H1 (cell line): Measurements from ENCODE around the gene CDK5RAP2. TPM values are rescaled to one million over a fixed set of nuclear protein-coding genes. Genes with fewer than 3 reads are reported as not detected.

Experiments
- CTCF ChIA-PET: fragments of 300-600 bp; sonication (Branson Sonifier 250); formaldehyde crosslinking; loops from one replicate; lab custom pipeline; 2021; ENCODE audit not compliant: partially characterized antibody; lab: Charles Lee
- POLR2A ChIA-PET: fragments of 300-600 bp; sonication (Branson Sonifier 250); formaldehyde crosslinking; loops from one replicate; lab custom pipeline; 2021; ENCODE audit warnings: inconsistent platforms; ENCODE audit not compliant: partially characterized antibody; lab: Charles Lee
- DNase-seq, 2 experiments: peaks; one replicate each; pipeline versions ENCODE4 v3.0.0 to v3.0.0-alpha.2; 2010 to 2022; ENCODE audit warnings: low spot score in 2 of 2, low read depth in 1 of 2, mixed read lengths in 1 of 2
- FAIRE-seq: peaks from 2 replicates; lab custom pipeline; 2011; peaks lifted over from hg19 to GRCh38; lab: Jason Lieb, UNC
- H2AFZ ChIP-seq: 2 replicates; pipeline ENCODE4 v1.8.1; 2012; ENCODE audit warnings: low read length, inconsistent platforms
- H2AK5ac ChIP-seq: 2 replicates; pipeline ENCODE4 v1.6.1; 2013; ENCODE audit warnings: low read depth, low read length
- H2BK120ac ChIP-seq: replicated peaks from 2 replicates; pipeline ENCODE3; 2013; ENCODE audit warnings: low read depth, low read length, inconsistent platforms
- H2BK12ac ChIP-seq: 2 replicates; pipeline ENCODE4 v1.6.1; 2013; ENCODE audit warnings: low read depth, low read length
- H2BK15ac ChIP-seq: 2 replicates; pipeline ENCODE4 v1.6.1; 2013; ENCODE audit warnings: low read length
- H2BK20ac ChIP-seq: 2 replicates; pipeline ENCODE4 v1.6.1; 2013; ENCODE audit warnings: low read length
- H2BK5ac ChIP-seq: 2 replicates; pipeline ENCODE4 v1.6.1; 2013; ENCODE audit warnings: low read depth, low read length
- H3K14ac ChIP-seq: 2 replicates; pipeline ENCODE4 v1.6.1; 2013; ENCODE audit warnings: inconsistent platforms; ENCODE audit not compliant: insufficient read length
- H3K18ac ChIP-seq: 2 replicates; pipeline ENCODE4 v1.6.1; 2013; ENCODE audit warnings: low read length; ENCODE audit errors: extremely low read depth
- H3K23ac ChIP-seq: 2 replicates; pipeline ENCODE4 v1.6.1; 2013; ENCODE audit warnings: inconsistent platforms; ENCODE audit not compliant: insufficient read length
- H3K23me2 ChIP-seq: 2 replicates; pipeline ENCODE4 v1.6.1; 2013; ENCODE audit warnings: low read depth, low read length
- H3K27ac ChIP-seq: 2 replicates; pipeline ENCODE4 v1.6.1; 2011; ENCODE audit warnings: low read depth, low read length, inconsistent platforms
- H3K27me3 ChIP-seq, 4 experiments: replicated peaks in 1 of 4; 1 replicate in 1 of 4; 2 replicates in 3 of 4; pipeline versions ENCODE4 v1.6.1 to v1.8.1; 2011 to 2013; ENCODE audit warnings: low read length in 3 of 4, mild to moderate bottlenecking in 3 of 4, inconsistent platforms in 2 of 4, mixed read lengths in 2 of 4, moderate library complexity in 1 of 4; ENCODE audit not compliant: control insufficient read depth in 3 of 4, insufficient read depth in 3 of 4; ENCODE audit errors: extremely low read depth in 1 of 4
- H3K36me3 ChIP-seq, 4 experiments: 2 replicates each; pipeline versions ENCODE4 v1.6.1 to v1.8.1; 2011 to 2013; ENCODE audit warnings: mild to moderate bottlenecking in 4 of 4, low read length in 3 of 4, moderate library complexity in 2 of 4, control low read depth in 1 of 4, inconsistent platforms in 1 of 4; ENCODE audit not compliant: insufficient read depth in 4 of 4, control insufficient read depth in 2 of 4
- H3K4ac ChIP-seq: replicated peaks from 2 replicates; pipeline ENCODE3; 2013; ENCODE audit warnings: low read length, low read depth, mixed read lengths, inconsistent platforms; ENCODE audit not compliant: insufficient read length
- H3K4me1 ChIP-seq, 4 experiments: replicated peaks in 1 of 4; 1 replicate in 1 of 4; 2 replicates in 3 of 4; pipeline versions ENCODE4 v1.6.1 to v1.8.1; 2011 to 2013; ENCODE audit warnings: low read length in 3 of 4, inconsistent platforms in 2 of 4, mixed read lengths in 1 of 4; ENCODE audit not compliant: insufficient read depth in 4 of 4, control insufficient read depth in 3 of 4
- H3K4me2 ChIP-seq, 2 experiments: 2 replicates each; pipeline versions ENCODE4 v1.6.1 to v1.8.1; 2011 to 2013; ENCODE audit warnings: low read depth in 2 of 2, low read length in 2 of 2, control low read depth in 1 of 2, inconsistent platforms in 1 of 2, mild to moderate bottlenecking in 1 of 2; ENCODE audit not compliant: insufficient read depth in 1 of 2
- H3K4me3 ChIP-seq, 4 experiments: fragments of 200-600, 300-600 bp in 1 of 4; sonication (generic), shearing (Covaris generic), sonication (Bioruptor Twin) in 1 of 4; 2 replicates each; pipeline versions ENCODE4 v1.5.1 to v1.8.1; 2011 to 2016; ENCODE audit warnings: low read length in 4 of 4, low read depth in 3 of 4, control low read depth in 2 of 4, inconsistent platforms in 2 of 4, mild to moderate bottlenecking in 2 of 4, mixed read lengths in 1 of 4, moderate library complexity in 1 of 4; ENCODE audit not compliant: insufficient read depth in 2 of 4; ENCODE audit errors: extremely low read depth in 1 of 4
- H3K56ac ChIP-seq: replicated peaks from 2 replicates; pipeline ENCODE3; 2013; ENCODE audit warnings: low read depth, mild to moderate bottlenecking, mixed read lengths, low read length, inconsistent platforms; ENCODE audit not compliant: insufficient read length
- H3K79me1 ChIP-seq: 2 replicates; pipeline ENCODE4 v1.6.1; 2013; ENCODE audit warnings: low read depth, low read length, control low read depth
- H3K79me2 ChIP-seq, 2 experiments: 2 replicates each; pipeline versions ENCODE4 v1.6.1 to v1.8.1; 2012 to 2013; ENCODE audit warnings: low read length in 2 of 2, mild to moderate bottlenecking in 2 of 2, inconsistent platforms in 1 of 2; ENCODE audit not compliant: insufficient read depth in 2 of 2, control insufficient read depth in 1 of 2
- H3K9ac ChIP-seq, 4 experiments: replicated peaks in 1 of 4; 1 replicate in 1 of 4; 2 replicates in 3 of 4; pipeline versions ENCODE4 v1.6.1 to v1.8.1; 2011 to 2013; ENCODE audit warnings: low read depth in 3 of 4, low read length in 3 of 4, control low read depth in 2 of 4, mild to moderate bottlenecking in 2 of 4, moderate library complexity in 2 of 4, inconsistent platforms in 1 of 4; ENCODE audit errors: extremely low read depth in 1 of 4
- H3K9me3 ChIP-seq, 2 experiments: 2 replicates each; pipeline versions ENCODE4 v1.6.1 to v1.8.1; 2012 to 2013; ENCODE audit warnings: mild to moderate bottlenecking in 2 of 2, moderate library complexity in 2 of 2, control low read depth in 1 of 2, inconsistent platforms in 1 of 2, low read depth in 1 of 2, low read length in 1 of 2, mixed read lengths in 1 of 2; ENCODE audit not compliant: insufficient read depth in 2 of 2
- H4K20me1 ChIP-seq, 2 experiments: replicated peaks in 1 of 2; 2 replicates each; pipeline versions ENCODE3 to v1.8.1; 2011 to 2013; ENCODE audit warnings: inconsistent platforms in 2 of 2, low read length in 2 of 2, mild to moderate bottlenecking in 1 of 2; ENCODE audit not compliant: insufficient read depth in 2 of 2, control insufficient read depth in 1 of 2
- H4K5ac ChIP-seq: 2 replicates; pipeline ENCODE4 v1.6.1; 2013; ENCODE audit warnings: low read length, low read depth, mixed read lengths, inconsistent platforms; ENCODE audit not compliant: insufficient read length
- H4K8ac ChIP-seq: 2 replicates; pipeline ENCODE4 v1.8.0; 2013; ENCODE audit warnings: mild to moderate bottlenecking, moderate library complexity, low read length, inconsistent platforms; ENCODE audit not compliant: insufficient read depth; ENCODE audit errors: extremely low read depth
- H4K91ac ChIP-seq: replicated peaks from 2 replicates; pipeline ENCODE3; 2013; ENCODE audit warnings: low read length, mixed read lengths, inconsistent platforms; ENCODE audit not compliant: insufficient read length
- BCL11A ChIP-seq, 2 experiments: IDR thresholded peaks; one replicate each; pipeline ENCODE4 v1.6.1; 2011; ENCODE audit warnings: low read depth in 2 of 2, low read length in 2 of 2, mild to moderate bottlenecking in 2 of 2
- SIX5 ChIP-seq: IDR thresholded peaks from 2 replicates; pipeline ENCODE4 v1.6.1; 2011; ENCODE audit warnings: mild to moderate bottlenecking, low read depth, low read length
- TCF12 ChIP-seq: IDR thresholded peaks from 2 replicates; pipeline ENCODE4 v1.6.1; 2011; ENCODE audit warnings: low read depth, mild to moderate bottlenecking, low read length
- WGBS, 2 experiments: shearing (Covaris generic) in 1 of 2; methylation state at CpG; one replicate each; pipeline versions ENCODE4 v1.1.6 to v1.1.7; 2013 to 2015; ENCODE audit warnings: low lambda C conversion rate in 2 of 2, mixed read lengths in 2 of 2, inconsistent platforms in 1 of 2, low coverage in 1 of 2, missing lambda C conversion rate in 1 of 2; ENCODE audit not compliant: insufficient replicate concordance in 2 of 2, insufficient coverage in 1 of 2, insufficient read length in 1 of 2; ENCODE audit errors: extremely low coverage in 1 of 2, missing lambda C conversion rate in 1 of 2; 5-methylcytosine and 5-hydroxymethylcytosine counted together
- polyA plus RNA-seq, 7 experiments: library from polyadenylated mRNA; depleted of rRNA in 3 of 7; stranded (reverse) in 5 of 7; unstranded in 2 of 7; fragments of >200 nt in 5 of 7; fragments of 200-250 nt in 2 of 7; gene quantifications; 1 replicate in 5 of 7; 2 replicates in 1 of 7; 4 replicates in 1 of 7; pipeline versions ENCODE4 v1.2.1 to v1.2.3, GENCODE V29; 2011 to 2013; ENCODE audit warnings: missing spikeins in 2 of 7, mixed read lengths in 2 of 7
- total RNA-seq: library from RNA; stranded (reverse); fragmentation: NEBNext Ultra II Directional; extraction: Animal tissue kit (Norgen Biotek cat#: 25700); gene quantifications from 2 replicates; pipeline ENCODE4 v1.2.1, GENCODE V29; 2021

Gene CDK5RAP2
- total and polyA plus RNA-seq, 2 of the 8 experiments (the other 6 are each of a cell fraction or from before 2014, with no cell fraction given), result 19.8 to 49.4 TPM

- H2BK120ac ChIP-seq, result no peak overlapping the region
- H2BK5ac ChIP-seq, result no peak overlapping the region
- no peak overlapping the region for H2BK15ac ChIP-seq
- no peak overlapping the region for H3K9ac ChIP-seq
- WGBS, 2 experiments, result 81% methylated on average over 1 of the region's 1 CpG; no CpG with 5 or more reads in 1 of the 2 experiments
- no peak overlapping the region for H3K56ac ChIP-seq
- no peak overlapping the region for H3K4me2 ChIP-seq
- H2BK12ac ChIP-seq, result no peak overlapping the region
- no peaks in the 10 kb centered on the region for H3K9me3 ChIP-seq
- H2AK5ac ChIP-seq, result no peak overlapping the region
- H3K79me2 ChIP-seq, result no peaks in the 10 kb centered on the region
- no peak overlapping the region for H4K91ac ChIP-seq
- ChIA-PET CTCF (no interaction called here), POLR2A (no interaction called here)
- peaks cover 2% of the 10 kb centered on the region; the same call in 1 of the 2 replicates for H3K79me1 ChIP-seq
- H3K23ac ChIP-seq, result no peak overlapping the region
- no peaks in the 10 kb centered on the region for H3K23me2 ChIP-seq
- no peak overlapping the region for H3K4ac ChIP-seq
- H3K18ac ChIP-seq, result no peak overlapping the region
- H3K36me3 ChIP-seq, result peaks cover 15 to 61% (median 36%) of the 10 kb centered on the region in 4 experiments
- no peak for FAIRE-seq
- H3K27me3 ChIP-seq, result no peaks in the 10 kb centered on the region
- no peak overlapping the region for H2BK20ac ChIP-seq
- no peak for DNase-seq
- no peak overlapping the region for H2AFZ ChIP-seq
- H3K4me3 ChIP-seq, result no peak overlapping the region
- H3K27ac ChIP-seq, result no peak overlapping the region
- H3K14ac ChIP-seq, result no peak overlapping the region
- H3K4me1 ChIP-seq, result no peaks in the 10 kb centered on the region
- H4K5ac ChIP-seq, result no peak overlapping the region
- peaks cover 3 to 7% of the 10 kb centered on the region in 2 experiments for H4K20me1 ChIP-seq
- H4K8ac ChIP-seq, result no peak overlapping the region
- TF ChIP-seq BCL11A (IDR thresholded peaks at IDR 0.05; ENCODE audit: low read depth in 2 of 2, low read length in 2 of 2) (no peak), TCF12 (no peak), SIX5 (no peak)
Observed at GRCh38 chr9:120544441-120544840, 35.5 kb downstream of the CDK5RAP2 start.
